Brain microvascular endothelial cell (primary cell): ENCODE data around the gene INVS.
A peak's percentile ranks its signal among the peaks of the same experiment; 100 is the strongest.
"Not testable (repeated sequence)": the region's sequence is repeated elsewhere in the genome, so short reads cannot be mapped to it uniquely, and the experiment has no call there.

Experiments
- DNase-seq: peaks from one replicate; pipeline ENCODE4 v3.0.0-alpha.2; 2020
- H3K27ac ChIP-seq: fragments of 250-450 bp; sonication (Bioruptor Pico); 2 replicates; pipeline ENCODE4 v1.5.1; 2020; ENCODE audit warnings: mild to moderate bottlenecking, moderate library complexity
- H3K27me3 ChIP-seq: fragments of 250-450 bp; sonication (Bioruptor Pico); replicated peaks from 2 replicates; pipeline ENCODE4 v1.5.1; 2020; ENCODE audit warnings: mild to moderate bottlenecking
- H3K36me3 ChIP-seq: fragments of 250-450 bp; sonication (Bioruptor Pico); replicated peaks from 2 replicates; pipeline ENCODE4 v1.5.1; 2020; ENCODE audit warnings: mild to moderate bottlenecking
- H3K4me3 ChIP-seq: 2 replicates; pipeline ENCODE4 v1.5.1; 2011; ENCODE audit warnings: low read depth, mild to moderate bottlenecking, control low read depth, low read length, moderate library complexity
- CTCF ChIP-seq: IDR thresholded peaks from 2 replicates; pipeline ENCODE4 v1.5.1; 2011; ENCODE audit warnings: low read depth, mild to moderate bottlenecking, moderate library complexity, low read length, control low read depth, inconsistent platforms; ENCODE audit errors: missing control alignments
- in situ Hi-C: cut with HindIII; loops from 2 replicates; pipeline ENCODE4 v1.10.0; 2017; ENCODE audit warnings: low sequenced_read_pairs, low pct_ligation_motif_present

Gene INVS

GRCh38 chr9:100309992-100310391 is 210.9 kb downstream of the INVS start:
- no peak for TF ChIP-seq CTCF
- in situ Hi-C loops, result no loop called here
- DNase-seq, result peak; percentile 6
- no peak overlapping the region for H3K27ac ChIP-seq
- H3K4me3 ChIP-seq, result no peak overlapping the region
- H3K27me3 ChIP-seq, result no peaks in the 10 kb centered on the region
- peaks cover 8% of the 10 kb centered on the region for H3K36me3 ChIP-seq

GRCh38 chr9:100315561-100315960 is 216.5 kb downstream of the INVS start:
- Histone ChIP-seq H3K36me3 (no peaks in the 10 kb centered on the region), H3K27me3 (no peaks in the 10 kb centered on the region), H3K27ac (no peak overlapping the region), H3K4me3 (no peak overlapping the region)
- DNase-seq, result no peak
- in situ Hi-C loops, result no loop called here
- no peak for TF ChIP-seq CTCF

- H3K27me3 ChIP-seq, result no peaks in the 10 kb centered on the region
These were observed 218.7 kb downstream of the INVS start for GRCh38 chr9:100317706-100318105.

GRCh38 chr9:100322954-100323536 is 224.0 kb downstream of the INVS start:
- DNase-seq, result peak; percentile 61
- TF ChIP-seq CTCF, result peak; percentile 66
- Histone ChIP-seq H3K27ac (no peak overlapping the region), H3K4me3 (no peak overlapping the region), H3K27me3 (no peaks in the 10 kb centered on the region), H3K36me3 (peaks cover 5% of the 10 kb centered on the region)
- in situ Hi-C loops, result no loop called here

More at GRCh38 chr9:100317706-100318105, 218.7 kb downstream of the INVS start:
- TF ChIP-seq CTCF, result no peak
- peak; percentile 2 for DNase-seq
- H3K4me3 ChIP-seq, result no peak overlapping the region
- no peaks in the 10 kb centered on the region for H3K36me3 ChIP-seq
- in situ Hi-C loops, result no loop called here
- peak overlapping the region; percentile 41 for H3K27ac ChIP-seq

GRCh38 chr9:100324594-100325200 is 225.7 kb downstream of the INVS start:
- no peak overlapping the region for H3K27ac ChIP-seq
- peaks cover 5% of the 10 kb centered on the region for H3K36me3 ChIP-seq

GRCh38 chr9:100338736-100339135 is 239.7 kb downstream of the INVS start:
- H3K27me3 ChIP-seq, H3K4me3 ChIP-seq, H3K27ac ChIP-seq, H3K36me3 ChIP-seq, in situ Hi-C loops, DNase-seq: not testable (repeated sequence)

More at GRCh38 chr9:100324594-100325200, 225.7 kb downstream of the INVS start:
- in situ Hi-C loops, result no loop called here
- no peaks in the 10 kb centered on the region for H3K27me3 ChIP-seq
- DNase-seq, result no peak
- no peak for TF ChIP-seq CTCF
- no peak overlapping the region for H3K4me3 ChIP-seq
